Endothelial cell of umbilical vein (primary cell): ENCODE results near the gene DOCK4. TPM values are rescaled to one million over a fixed set of nuclear protein-coding genes. Genes with fewer than 3 reads are reported as not detected.

Source experiments
- BruUV-seq: library from RNA; stranded (reverse); fragments of 400-500 nt; replicated peaks from 2 replicates; lab custom pipeline; 2021; lab: Mats Ljungman, UMichigan
- CTCF ChIA-PET: fragments of 300-600, 350-600 bp; sonication (Branson Sonifier 250); formaldehyde crosslinking; loops from one replicate; lab custom pipeline; 2021; ENCODE audit warnings: antibody characterized with exemption, inconsistent platforms; lab: Charles Lee
- POLR2A ChIA-PET: fragments of 300-600, 350-600 bp; sonication (Branson Sonifier 250); formaldehyde crosslinking; loops from one replicate; lab custom pipeline; 2021; ENCODE audit warnings: antibody characterized with exemption, inconsistent platforms; lab: Charles Lee
- DNase-seq: peaks from one replicate; pipeline ENCODE4 v3.0.0-alpha.2; 2011; ENCODE audit warnings: low read depth, low spot score
- FAIRE-seq: peaks from 2 replicates; lab custom pipeline; 2011; peaks lifted over from hg19 to GRCh38; lab: Jason Lieb, UNC
- H2AFZ ChIP-seq: 2 replicates; pipeline ENCODE4 v1.6.0; 2012; ENCODE audit warnings: low read depth, low read length, control low read depth, inconsistent platforms
- H3K27ac ChIP-seq: 2 replicates; pipeline ENCODE4 v1.5.1; 2011; ENCODE audit warnings: low read depth, mild to moderate bottlenecking, control low read depth, low read length, moderate library complexity; ENCODE audit not compliant: insufficient read depth
- H3K27me3 ChIP-seq, 2 experiments: 2 replicates each; pipeline versions ENCODE4 v1.6.0 to v1.6.1; 2011; ENCODE audit warnings: low read length in 2 of 2, mixed read lengths in 1 of 2; ENCODE audit not compliant: control insufficient read depth in 2 of 2, insufficient read depth in 2 of 2
- H3K36me3 ChIP-seq, 2 experiments: 2 replicates in 1 of 2; 3 replicates in 1 of 2; pipeline ENCODE4 v1.5.1; 2011; ENCODE audit warnings: low read length in 2 of 2, mild to moderate bottlenecking in 1 of 2, moderate library complexity in 1 of 2; ENCODE audit not compliant: control insufficient read depth in 2 of 2, insufficient read depth in 2 of 2; ENCODE audit errors: extremely low read depth in 1 of 2
- H3K4me1 ChIP-seq: 3 replicates; pipeline ENCODE4 v1.5.1; 2011; ENCODE audit warnings: mild to moderate bottlenecking, low read length; ENCODE audit not compliant: control insufficient read depth, insufficient read depth; ENCODE audit errors: extremely low read depth
- H3K4me2 ChIP-seq: 2 replicates; pipeline ENCODE4 v1.6.1; 2011; ENCODE audit warnings: low read length, control low read depth, mixed read lengths; ENCODE audit not compliant: insufficient read depth
- H3K4me3 ChIP-seq, 3 experiments: fragments of 200-600 bp in 1 of 3; sonication (generic), shearing (Covaris generic) in 1 of 3; replicated peaks in 1 of 3; 2 replicates each; pipeline ENCODE4 v1.5.1; 2011 to 2016; ENCODE audit warnings: control low read depth in 3 of 3, low read length in 3 of 3, mild to moderate bottlenecking in 2 of 3, inconsistent platforms in 1 of 3, low read depth in 1 of 3, moderate library complexity in 1 of 3; ENCODE audit not compliant: insufficient read depth in 1 of 3
- H3K79me2 ChIP-seq: 2 replicates; pipeline ENCODE4 v1.6.0; 2012; ENCODE audit warnings: low read length, inconsistent platforms; ENCODE audit not compliant: control insufficient read depth, insufficient read depth
- H3K9ac ChIP-seq: replicated peaks from 2 replicates; pipeline ENCODE3; 2011; ENCODE audit warnings: low read length, control low read depth; ENCODE audit not compliant: insufficient read depth; ENCODE audit errors: extremely low read depth
- H3K9me1 ChIP-seq: replicated peaks from 3 replicates; pipeline ENCODE4 v1.6.0; 2011; ENCODE audit warnings: mild to moderate bottlenecking, low read length; ENCODE audit not compliant: control insufficient read depth, insufficient read depth; ENCODE audit errors: extremely low read depth
- H3K9me3 ChIP-seq: replicated peaks from 2 replicates; pipeline ENCODE4 v1.5.1; 2012; ENCODE audit warnings: low read length, inconsistent platforms; ENCODE audit not compliant: control insufficient read depth, insufficient read depth
- H4K20me1 ChIP-seq: replicated peaks from 2 replicates; pipeline ENCODE3; 2011; ENCODE audit warnings: mild to moderate bottlenecking, low read length; ENCODE audit not compliant: control insufficient read depth, insufficient read depth; ENCODE audit errors: extremely low read depth
- CTCF ChIP-seq, 2 donors: IDR thresholded peaks; 1 replicate in 1 of 2; 2 replicates in 1 of 2; pipeline ENCODE4 v1.5.1; 2011; ENCODE audit warnings: low read length in 2 of 2, mild to moderate bottlenecking in 2 of 2, moderate library complexity in 2 of 2, control low read depth in 1 of 2, inconsistent platforms in 1 of 2, low read depth in 1 of 2; ENCODE audit not compliant: insufficient read depth in 1 of 2; ENCODE audit errors: extremely low read depth in 1 of 2
- EZH2 ChIP-seq: IDR thresholded peaks from 2 replicates; pipeline ENCODE4 v1.6.1; 2012; ENCODE audit warnings: borderline replicate concordance, low read depth, mild to moderate bottlenecking, moderate library complexity, low read length, inconsistent platforms; ENCODE audit not compliant: severe bottlenecking
- FOS ChIP-seq: IDR thresholded peaks from 2 replicates; pipeline ENCODE4 v1.6.1; 2011; ENCODE audit warnings: mild to moderate bottlenecking, low read length, moderate library complexity, borderline replicate concordance; ENCODE audit not compliant: insufficient read depth
- MAX ChIP-seq: IDR thresholded peaks from 2 replicates; pipeline ENCODE4 v1.6.1; 2011; ENCODE audit not compliant: insufficient read depth, insufficient read length
- POLR2A ChIP-seq: IDR thresholded peaks from 2 replicates; pipeline ENCODE4 v1.6.1; 2012; ENCODE audit warnings: low read depth, mild to moderate bottlenecking, control low read depth, low read length
- POLR2AphosphoS5 ChIP-seq: IDR thresholded peaks from 2 replicates; pipeline ENCODE4 v1.6.1; 2012; ENCODE audit warnings: low read depth, mild to moderate bottlenecking, control low read depth, low read length, moderate library complexity; ENCODE audit not compliant: insufficient read depth
- dilution Hi-C: fragments of 300-500 bp; cut with MboI; formaldehyde crosslinking; loops from one replicate; pipeline ENCODE4 v1.15.0; 2019; ENCODE audit warnings: low sequenced_read_pairs; ENCODE audit not compliant: extremely low pct_ligation_motif_present
- intact Hi-C: fragments of 100-400 bp; cut with micrococcal nuclease; formaldehyde crosslinking; loops from one replicate; pipeline ENCODE4 v1.10.0; 2022
- polyA plus RNA-seq, 4 experiments: library from polyadenylated mRNA; depleted of rRNA in 3 of 4; stranded (reverse) in 3 of 4; unstranded in 1 of 4; fragments of >200 nt; gene quantifications; 2 replicates each; pipeline versions ENCODE4 v1.2.1 to v1.2.3, GENCODE V29; 2011 to 2012; ENCODE audit warnings: missing spikeins in 1 of 4
- total RNA-seq: library from RNA; stranded (reverse); gene quantifications from 2 replicates; pipeline ENCODE4 v1.2.3, GENCODE V29; 2021

Gene DOCK4
- total and polyA plus RNA-seq, 2 donors (not counting 3 experiments of a cell fraction or from before 2014, with no cell fraction given): 47.4 to 164 TPM

- dilution Hi-C loops: no loop called here
- no peaks in the 10 kb centered on the region for H3K27me3 ChIP-seq
- H3K4me3 ChIP-seq: no peak overlapping the region
- peaks cover 4% of the 10 kb centered on the region for H3K4me1 ChIP-seq
- FAIRE-seq (no peak), DNase-seq (no peak)
- no peak overlapping the region for H3K9ac ChIP-seq
- H3K79me2 ChIP-seq: peaks cover 94% of the 10 kb centered on the region
- BruUV-seq: no TSS peak
- TF ChIP-seq MAX: no peak
- TF ChIP-seq EZH2: no peak
- no peak for TF ChIP-seq POLR2A
- TF ChIP-seq POLR2AphosphoS5: no peak
- TF ChIP-seq CTCF (IDR thresholded peaks at IDR 0.05; ENCODE audit: extremely low read depth in 1 of 2, insufficient read depth in 1 of 2, low read depth in 1 of 2, low read length in 2 of 2): no peak
- no peak for TF ChIP-seq FOS
- no peaks in the 10 kb centered on the region for H3K9me3 ChIP-seq
- no peaks in the 10 kb centered on the region for H3K9me1 ChIP-seq
- POLR2A ChIA-PET: no interaction called here
- no peak overlapping the region for H3K27ac ChIP-seq
- CTCF ChIA-PET: interaction anchor here (1.4 kb wide), 1 partner anchor 18 kb away, joined by 5 read pairs; no protein-coding TSS in a partner anchor
- no peak overlapping the region for H2AFZ ChIP-seq
- peaks cover 22% of the 10 kb centered on the region for H4K20me1 ChIP-seq
- H3K4me2 ChIP-seq: no peak overlapping the region
- no peaks in the 10 kb centered on the region for H3K36me3 ChIP-seq
- intact Hi-C loops: no loop called here
Measured at GRCh38 chr7:112053737-112054069, 152.5 kb downstream of the DOCK4 start.
